Immature natural killer cell (primary cell): Measurements from ENCODE around the gene FAM76A. TPM values are rescaled to one million over a fixed set of nuclear protein-coding genes. Genes with fewer than 3 reads are reported as not detected.
"Not testable (repeated sequence)": the region's sequence is repeated elsewhere in the genome, so short reads cannot be mapped to it uniquely, and the experiment has no call there.

Experiments used
- DNase-seq, 3 donors: peaks; one replicate each; pipeline ENCODE4 v3.0.0; 2022; ENCODE audit warnings: mixed read lengths in 1 of 3
- H3K27ac Mint-ChIP-seq, 6 donors: one replicate each; pipeline ENCODE4 v1.8.0; 2020; ENCODE audit warnings: mixed read lengths in 6 of 6, mild to moderate bottlenecking in 5 of 6, inconsistent platforms in 4 of 6, moderate library complexity in 3 of 6
- H3K27me3 Mint-ChIP-seq, 3 donors: one replicate each; pipeline ENCODE4 v1.8.0; 2020 to 2021; ENCODE audit warnings: low read depth in 3 of 3, mild to moderate bottlenecking in 3 of 3, mixed read lengths in 3 of 3, moderate library complexity in 3 of 3, inconsistent platforms in 1 of 3
- H3K36me3 Mint-ChIP-seq, 3 donors: one replicate each; pipeline ENCODE4 v1.8.0; 2020; ENCODE audit warnings: mixed read lengths in 3 of 3, inconsistent platforms in 2 of 3, mild to moderate bottlenecking in 2 of 3
- H3K4me1 Mint-ChIP-seq, 2 donors: one replicate each; pipeline ENCODE4 v1.8.0; 2020; ENCODE audit warnings: inconsistent platforms in 2 of 2, mild to moderate bottlenecking in 2 of 2, mixed read lengths in 2 of 2, moderate library complexity in 1 of 2
- H3K4me3 Mint-ChIP-seq, 5 donors: one replicate each; pipeline ENCODE4 v1.8.0; 2020; ENCODE audit warnings: mild to moderate bottlenecking in 5 of 5, mixed read lengths in 5 of 5, inconsistent platforms in 3 of 5, moderate library complexity in 3 of 5
- H3K9me3 Mint-ChIP-seq, 6 donors: one replicate each; pipeline ENCODE4 v1.8.0; 2020; ENCODE audit warnings: mild to moderate bottlenecking in 6 of 6, mixed read lengths in 6 of 6, inconsistent platforms in 4 of 6, moderate library complexity in 3 of 6
- polyA plus RNA-seq, 3 donors: library from polyadenylated mRNA; unstranded; fragments of 300-500 nt; fragmentation: Illumina TruSeq; gene quantifications; one replicate each; pipeline ENCODE4 v1.2.3, GENCODE V29; 2021

The FAM76A gene
- polyA plus RNA-seq, 3 donors from 2014 or later, result 2.2 to 8.1 (median 7.5) TPM

DNA sequence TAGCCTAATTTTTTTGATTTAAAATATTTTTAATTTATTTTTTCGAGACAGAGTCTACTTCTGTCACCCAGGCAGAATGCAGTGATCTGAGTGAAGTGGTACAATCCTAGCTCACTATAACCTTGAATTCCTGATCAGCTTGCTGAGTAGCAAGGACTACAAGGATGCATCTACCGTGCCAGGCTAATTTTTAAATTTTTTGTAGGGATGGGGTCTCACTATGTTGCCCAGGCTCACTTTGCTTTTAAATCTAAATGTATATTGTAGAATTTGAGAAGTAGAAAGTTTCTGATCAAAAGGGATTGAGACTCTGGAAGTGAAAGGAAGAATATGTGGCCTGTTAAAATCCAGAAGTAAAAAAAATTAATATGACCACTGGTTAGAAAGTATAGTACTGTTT is 48.9 kb downstream of the FAM76A start:
- Mint-ChIP-seq H3K27me3 (peaks cover 2 to 10% (median 3%) of the 10 kb centered on the region in 3 donors), H3K9me3 (no peaks in the 10 kb centered on the region), H3K4me3 (peak overlapping the region in 1 of 5 donors; percentile 25), H3K4me1 (peaks cover 19 to 40% of the 10 kb centered on the region in 2 donors), H3K27ac (peak overlapping the region in 2 of 6 donors; percentile 68 to 69), H3K36me3 (peaks cover 0 to 6% (median 3%) of the 10 kb centered on the region in 3 donors)
- DNase-seq, result no peak

- not testable (repeated sequence) for H3K4me3 Mint-ChIP-seq, H3K27me3 Mint-ChIP-seq, H3K36me3 Mint-ChIP-seq, DNase-seq, H3K9me3 Mint-ChIP-seq
- H3K27ac Mint-ChIP-seq, result peak overlapping the region in 4 of 6 donors; percentile 5 to 80 (median 15)
- peaks cover 19 to 40% of the 10 kb centered on the region in 2 donors for H3K4me1 Mint-ChIP-seq
These were observed 49.6 kb downstream of the FAM76A start for GRCh38 chr1:27775336-27775735.

GRCh38 chr1:27776276-27776675 is 50.5 kb downstream of the FAM76A start:
- H3K4me1 Mint-ChIP-seq, result peaks cover 19 to 41% of the 10 kb centered on the region in 2 donors
- not testable (repeated sequence) for H3K27me3 Mint-ChIP-seq

GRCh38 chr1:27778056-27778455 is 52.3 kb downstream of the FAM76A start:
- Mint-ChIP-seq H3K4me3 (no peak overlapping the region), H3K9me3 (no peaks in the 10 kb centered on the region), H3K36me3 (peaks cover 0 to 6% (median 3%) of the 10 kb centered on the region in 3 donors), H3K27me3 (peaks cover 0 to 4% (median 2%) of the 10 kb centered on the region in 3 donors), H3K4me1 (peaks cover 13 to 35% of the 10 kb centered on the region in 2 donors), H3K27ac (peak overlapping the region in 1 of 6 donors; percentile 48)
- no peak for DNase-seq

More at GRCh38 chr1:27776276-27776675, 50.5 kb downstream of the FAM76A start:
- H3K36me3 Mint-ChIP-seq, H3K9me3 Mint-ChIP-seq, H3K4me3 Mint-ChIP-seq, DNase-seq: not testable (repeated sequence)
- H3K27ac Mint-ChIP-seq, result peak overlapping the region in 1 of 6 donors; percentile 38

DNA sequence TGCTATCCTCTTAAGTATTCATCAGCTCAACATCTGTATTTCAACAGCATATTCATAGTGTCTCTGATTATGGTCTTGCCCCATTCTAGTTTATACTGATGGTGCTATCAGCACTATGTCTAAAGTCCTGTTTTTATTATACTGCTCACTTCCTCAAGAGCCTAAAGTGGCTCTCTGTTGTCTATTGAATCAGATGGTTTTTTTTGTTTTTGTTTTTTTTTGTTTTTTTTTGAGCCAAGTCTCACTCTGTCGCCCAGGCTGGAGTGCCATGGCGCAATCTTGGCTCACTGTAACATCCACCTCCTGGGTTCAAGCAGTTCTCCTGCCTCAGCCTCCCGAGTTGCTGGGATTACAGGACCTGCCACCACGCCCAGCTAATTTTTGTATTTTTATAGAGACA is 53.4 kb downstream of the FAM76A start:
- H3K4me1 Mint-ChIP-seq, result peaks cover 8 to 27% of the 10 kb centered on the region in 2 donors
- peak overlapping the region in 3 of 6 donors; percentile 3 to 61 (median 20) for H3K27ac Mint-ChIP-seq
- DNase-seq, result no peak
- H3K36me3 Mint-ChIP-seq, result peaks cover 0 to 6% (median 3%) of the 10 kb centered on the region in 3 donors
- H3K27me3 Mint-ChIP-seq, result no peaks in the 10 kb centered on the region
- H3K9me3 Mint-ChIP-seq, result no peaks in the 10 kb centered on the region
- H3K4me3 Mint-ChIP-seq, result no peak overlapping the region

- Mint-ChIP-seq H3K9me3 (no peaks in the 10 kb centered on the region), H3K27ac (peak overlapping the region in 2 of 6 donors; percentile 12 to 74), H3K27me3 (no peaks in the 10 kb centered on the region), H3K4me3 (no peak overlapping the region), H3K4me1 (peaks cover 14 to 38% of the 10 kb centered on the region in 2 donors), H3K36me3 (no peaks in the 10 kb centered on the region)
- no peak for DNase-seq
These were observed 57.2 kb downstream of the FAM76A start for GRCh38 chr1:27782950-27783349.

- no peaks in the 10 kb centered on the region for H3K9me3 Mint-ChIP-seq
- peaks cover 16 to 45% of the 10 kb centered on the region in 2 donors for H3K4me1 Mint-ChIP-seq
- H3K36me3 Mint-ChIP-seq, result peaks cover 0 to 3% (median 3%) of the 10 kb centered on the region in 3 donors
- no peak overlapping the region for H3K27ac Mint-ChIP-seq
- H3K4me3 Mint-ChIP-seq, result no peak overlapping the region
- no peaks in the 10 kb centered on the region for H3K27me3 Mint-ChIP-seq
- no peak for DNase-seq
These were observed 58.9 kb downstream of the FAM76A start for GRCh38 chr1:27784700-27785099.

GRCh38 chr1:27785781-27786455 is 60.2 kb downstream of the FAM76A start:
- Mint-ChIP-seq H3K4me1 (peaks cover 16 to 46% of the 10 kb centered on the region in 2 donors), H3K4me3 (no peak overlapping the region), H3K27me3 (no peaks in the 10 kb centered on the region), H3K27ac (peak overlapping the region; percentile 1 to 69 (median 46)), H3K36me3 (peaks cover 8 to 10% (median 8%) of the 10 kb centered on the region in 3 donors), H3K9me3 (no peaks in the 10 kb centered on the region)
- no peak for DNase-seq

DNA sequence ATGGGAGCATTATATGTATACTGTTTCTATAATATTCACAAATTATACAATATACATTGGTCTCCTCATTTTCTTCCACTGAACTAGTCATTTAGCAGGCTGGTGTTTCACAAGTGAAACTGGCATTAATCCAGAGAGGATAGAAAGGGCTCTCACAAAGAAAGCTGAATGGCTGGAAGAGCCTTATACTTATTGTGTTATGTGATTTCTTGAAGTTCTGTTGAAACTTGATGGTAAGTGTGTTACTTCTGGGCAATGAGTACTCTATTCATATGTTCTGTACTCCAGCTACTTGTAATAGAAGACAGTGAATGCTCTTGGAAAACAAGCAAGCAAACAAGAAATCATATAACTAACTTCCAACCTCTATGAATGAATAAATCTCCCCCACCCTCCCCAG is 62.1 kb downstream of the FAM76A start:
- H3K36me3 Mint-ChIP-seq, result peaks cover 8 to 10% (median 8%) of the 10 kb centered on the region in 3 donors
- no peak overlapping the region for H3K4me3 Mint-ChIP-seq
- H3K4me1 Mint-ChIP-seq, result peaks cover 14 to 38% of the 10 kb centered on the region in 2 donors
- H3K27me3 Mint-ChIP-seq, result no peaks in the 10 kb centered on the region
- H3K27ac Mint-ChIP-seq, result peak overlapping the region in 4 of 6 donors; percentile 13 to 43 (median 18)
- no peak for DNase-seq
- H3K9me3 Mint-ChIP-seq, result no peaks in the 10 kb centered on the region

GRCh38 chr1:27789540-27790041 is 63.8 kb downstream of the FAM76A start:
- Mint-ChIP-seq H3K36me3 (peaks cover 8 to 14% (median 13%) of the 10 kb centered on the region in 3 donors), H3K9me3 (no peaks in the 10 kb centered on the region), H3K4me1 (peaks cover 11 to 38% of the 10 kb centered on the region in 2 donors), H3K27ac (no peak overlapping the region), H3K27me3 (no peaks in the 10 kb centered on the region), H3K4me3 (no peak overlapping the region)
- no peak for DNase-seq

- DNase-seq, H3K27ac Mint-ChIP-seq, H3K27me3 Mint-ChIP-seq, H3K4me3 Mint-ChIP-seq, H3K9me3 Mint-ChIP-seq: not testable (repeated sequence)
- H3K4me1 Mint-ChIP-seq, result peaks cover 11 to 33% of the 10 kb centered on the region in 2 donors
- peaks cover 11 to 17% (median 15%) of the 10 kb centered on the region in 3 donors for H3K36me3 Mint-ChIP-seq
These were observed 64.5 kb downstream of the FAM76A start for GRCh38 chr1:27790270-27790669.

GRCh38 chr1:27795601-27796000 is 69.8 kb downstream of the FAM76A start:
- Mint-ChIP-seq H3K4me1 (no peaks in the 10 kb centered on the region), H3K9me3 (no peaks in the 10 kb centered on the region), H3K4me3 (no peak overlapping the region), H3K27me3 (peaks cover 0 to 4% (median 0%) of the 10 kb centered on the region in 3 donors), H3K36me3 (peaks cover 25 to 30% (median 27%) of the 10 kb centered on the region in 3 donors), H3K27ac (no peak overlapping the region)
- DNase-seq, result no peak

- Mint-ChIP-seq H3K27ac (peak overlapping the region in 2 of 6 donors; percentile 53 to 55), H3K4me3 (no peak overlapping the region), H3K36me3 (peaks cover 13 to 27% (median 22%) of the 10 kb centered on the region in 3 donors), H3K27me3 (no peaks in the 10 kb centered on the region), H3K4me1 (no peaks in the 10 kb centered on the region), H3K9me3 (no peaks in the 10 kb centered on the region)
- no peak for DNase-seq
These were observed 79.0 kb downstream of the FAM76A start for GRCh38 chr1:27804791-27805190.

GRCh38 chr1:27806758-27807157 is 81.0 kb downstream of the FAM76A start:
- Mint-ChIP-seq H3K36me3 (peaks cover 15 to 24% (median 18%) of the 10 kb centered on the region in 3 donors), H3K4me3 (no peak overlapping the region), H3K9me3 (no peaks in the 10 kb centered on the region), H3K27me3 (no peaks in the 10 kb centered on the region), H3K4me1 (no peaks in the 10 kb centered on the region), H3K27ac (peak overlapping the region in 1 of 6 donors; percentile 17)
- no peak for DNase-seq
